GM12873 (cell line): ENCODE results near the gene CTAGE1.

Experiments used
- CTCF ChIP-seq: IDR thresholded peaks from 2 replicates; pipeline ENCODE4 v1.5.1; 2012; ENCODE audit warnings: low read depth, mild to moderate bottlenecking, moderate library complexity, low read length, control low read depth; ENCODE audit not compliant: insufficient read depth; ENCODE audit errors: missing control alignments

CTAGE1 gene

DNA sequence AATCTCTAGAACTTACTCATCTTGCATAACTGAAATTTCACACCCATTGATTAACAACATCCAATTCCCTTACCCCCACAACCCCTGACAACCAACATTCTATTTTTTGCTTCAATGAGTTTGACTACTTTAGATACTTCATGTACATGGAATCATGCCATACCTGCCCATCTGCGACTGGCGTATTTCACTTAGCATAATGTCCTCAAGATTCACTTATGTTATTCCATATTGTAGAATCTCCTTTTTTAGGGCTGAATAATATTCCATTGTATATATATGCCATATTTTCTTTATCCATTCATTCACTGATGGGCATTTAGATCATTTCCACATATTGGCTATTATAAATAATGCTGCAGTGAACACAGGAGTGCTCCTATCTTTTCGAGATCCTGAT, 13.8 kb downstream of the CTAGE1 start:
- no peak for TF ChIP-seq CTCF

GRCh38 chr18:22399949-22400348, 17.8 kb downstream of the CTAGE1 start:
- TF ChIP-seq CTCF, result no peak

DNA sequence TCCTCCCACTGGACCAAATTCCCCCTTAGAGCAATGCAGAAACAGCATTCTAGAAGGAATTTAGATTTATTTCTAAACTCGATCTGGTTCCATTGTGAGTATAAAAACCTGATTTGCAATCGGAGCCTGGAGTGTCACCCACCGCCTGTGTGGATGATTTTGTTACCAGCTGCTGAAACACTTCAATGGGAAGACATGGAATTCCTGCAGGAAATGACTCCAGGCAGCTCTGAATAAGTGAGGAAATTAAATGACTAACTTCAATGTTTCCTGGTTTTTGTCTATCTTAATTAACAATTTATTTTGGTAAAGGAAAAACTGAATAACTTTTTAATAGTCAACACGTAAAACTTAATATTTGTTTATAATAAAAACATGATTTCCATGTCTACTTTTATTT, 19.3 kb downstream of the CTAGE1 start:
- TF ChIP-seq CTCF, result no peak

DNA sequence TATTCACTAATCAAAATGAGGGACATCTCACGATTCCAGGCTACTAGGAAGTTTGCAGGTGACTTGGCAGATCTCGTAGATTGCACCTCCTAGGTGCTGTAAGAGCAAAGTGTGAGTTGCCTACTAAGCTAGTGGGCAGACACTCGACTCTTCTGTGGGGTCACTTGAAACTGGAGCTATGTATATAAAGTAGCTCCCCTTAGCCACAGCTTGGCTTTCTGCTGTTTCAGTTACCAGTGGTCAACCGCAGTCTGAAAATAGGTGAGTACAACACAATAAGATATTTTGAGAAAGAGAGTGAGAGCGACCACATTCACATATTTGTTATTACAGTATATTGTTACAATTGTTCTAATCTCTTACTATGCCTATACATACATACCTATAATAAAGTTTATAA, 23.3 kb downstream of the CTAGE1 start:
- no peak for TF ChIP-seq CTCF

GRCh38 chr18:22391407-22392345, 26.0 kb downstream of the CTAGE1 start:
- TF ChIP-seq CTCF, result no peak

DNA sequence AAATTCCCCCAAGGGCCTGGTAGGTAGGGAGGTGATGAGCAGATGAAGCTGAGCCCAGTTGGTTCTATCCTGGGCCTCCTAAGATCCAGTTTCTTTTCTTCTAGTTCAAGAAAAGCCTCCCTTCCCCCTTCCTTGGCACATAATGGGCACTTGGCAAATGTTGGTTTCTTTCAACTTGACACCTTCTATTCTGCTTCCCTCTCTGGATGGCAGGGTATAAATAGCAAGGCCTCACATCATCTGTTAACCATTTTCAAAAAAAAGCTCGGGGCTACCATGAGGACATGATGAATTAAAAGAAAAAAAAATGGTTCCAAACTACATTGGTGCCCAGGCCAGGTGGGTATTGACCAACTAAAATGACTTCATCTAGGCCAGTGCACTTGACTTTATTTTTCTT, 29.9 kb downstream of the CTAGE1 start:
- TF ChIP-seq CTCF, result no peak

- no peak for TF ChIP-seq CTCF
These were observed 30.4 kb downstream of the CTAGE1 start for GRCh38 chr18:22387364-22387763.
